AG09309 (cell line): ENCODE measurements around the gene FH.

Source experiments
- DNase-seq: peaks from one replicate; pipeline ENCODE4 v3.0.0-alpha.2; 2010; ENCODE audit warnings: low read depth
- H3K4me3 ChIP-seq: 2 replicates; pipeline ENCODE4 v1.5.1; 2011; ENCODE audit warnings: mild to moderate bottlenecking, low read depth, low read length, moderate library complexity; ENCODE audit not compliant: control insufficient read depth
- CTCF ChIP-seq: IDR thresholded peaks from 2 replicates; pipeline ENCODE4 v1.5.1; 2011; ENCODE audit warnings: mild to moderate bottlenecking, low read depth, low read length, inconsistent platforms; ENCODE audit not compliant: insufficient read depth, control insufficient read depth; ENCODE audit errors: missing control alignments

Gene FH

GRCh38 chr1:241525026-241525425 is 5.5 kb upstream of the FH start:
- H3K4me3 ChIP-seq = no peak overlapping the region
- TF ChIP-seq CTCF = no peak
- DNase-seq = no peak

- H3K4me3 ChIP-seq = no peak overlapping the region
- TF ChIP-seq CTCF = no peak
- no peak for DNase-seq
Observed at GRCh38 chr1:241521718-241522117, 2.2 kb upstream of the FH start.

- DNase-seq = no peak
- H3K4me3 ChIP-seq = peak overlapping the region; percentile 38
- no peak for TF ChIP-seq CTCF
Observed at GRCh38 chr1:241520080-241520465, 518 bp upstream of the FH start.

- TF ChIP-seq CTCF = no peak
- peak overlapping the region; percentile 79 for H3K4me3 ChIP-seq
- DNase-seq = no peak
Observed at GRCh38 chr1:241518476-241519307, 863 bp downstream of the FH start.

GRCh38 chr1:241513378-241513777 is 6.2 kb downstream of the FH start:
- no peak for DNase-seq
- TF ChIP-seq CTCF = no peak
- H3K4me3 ChIP-seq = no peak overlapping the region

GRCh38 chr1:241507189-241507863 is 12.2 kb downstream of the FH start:
- no peak for TF ChIP-seq CTCF
- H3K4me3 ChIP-seq = no peak overlapping the region
- DNase-seq = no peak
